Measurements from ENCODE around the gene CIDEA.

GRCh38 chr18:12233378-12233777 lies 20.8 kb upstream of the CIDEA start:
- TF ChIP-seq CTCF (IDR thresholded peaks at IDR 0.05) (no peak), POLR2AphosphoS5 (IDR thresholded peaks at IDR 0.05) (no peak), POLR2A (IDR thresholded peaks at IDR 0.05) (no peak)

Data from breast epithelium (tissue), 3 donors.